Cardiac muscle cell (in vitro differentiated cells and primary cell): ENCODE measurements around the gene COL28A1. TPM values are rescaled to one million over a fixed set of nuclear protein-coding genes. Genes with fewer than 3 reads are reported as not detected.

Experiments
- DNase-seq, 2 donors: peaks; one replicate each; pipeline versions ENCODE4 v3.0.0 to v3.0.0-alpha.2; 2010 to 2017; ENCODE audit warnings: low read depth in 1 of 2, low spot score in 1 of 2
- H3K27ac ChIP-seq: fragments of 200-600 bp; sonication (generic); 2 replicates; pipeline ENCODE4 v1.5.1; 2016
- H3K27me3 ChIP-seq: fragments of 200-600 bp; sonication (generic); 2 replicates; pipeline ENCODE4 v1.6.0; 2016; ENCODE audit warnings: control low read depth
- H3K36me3 ChIP-seq: fragments of 200-600 bp; sonication (generic); 2 replicates; pipeline ENCODE4 v1.5.1; 2016; ENCODE audit warnings: control low read depth
- H3K4me1 ChIP-seq: fragments of 200-600 bp; sonication (generic); 2 replicates; pipeline ENCODE4 v1.8.1; 2017; ENCODE audit warnings: low read depth, mild to moderate bottlenecking, mixed run types
- H3K4me3 ChIP-seq: fragments of 200-600 bp; sonication (generic); 2 replicates; pipeline ENCODE4 v1.5.1; 2016; ENCODE audit warnings: mild to moderate bottlenecking
- H3K9me3 ChIP-seq: fragments of 200-600 bp; sonication (generic); 2 replicates; pipeline ENCODE4 v1.5.1; 2017; ENCODE audit warnings: low read depth, mild to moderate bottlenecking, control low read depth
- polyA plus RNA-seq: library from polyadenylated mRNA; unstranded; fragments of >200 nt; fragmentation: Nextera tagmentation; extraction: Ambion mirVana; gene quantifications from 2 replicates; pipeline ENCODE4 v1.2.1, GENCODE V29; 2016
- total RNA-seq: library from RNA; depleted of rRNA; stranded (reverse); fragments of >200 nt; gene quantifications from 2 replicates; pipeline ENCODE4 v1.2.3, GENCODE V29; 2016
- TF ChIP-seq, protein P1 (sequence below): IDR thresholded peaks from 2 replicates; pipeline ENCODE4 v1.5.1; 2012; ENCODE audit warnings: low read depth, mild to moderate bottlenecking, low read length

Gene COL28A1
- total and polyA plus RNA-seq, 2 experiments from 2014 or later = 0.65 to 0.83 TPM

DNA sequence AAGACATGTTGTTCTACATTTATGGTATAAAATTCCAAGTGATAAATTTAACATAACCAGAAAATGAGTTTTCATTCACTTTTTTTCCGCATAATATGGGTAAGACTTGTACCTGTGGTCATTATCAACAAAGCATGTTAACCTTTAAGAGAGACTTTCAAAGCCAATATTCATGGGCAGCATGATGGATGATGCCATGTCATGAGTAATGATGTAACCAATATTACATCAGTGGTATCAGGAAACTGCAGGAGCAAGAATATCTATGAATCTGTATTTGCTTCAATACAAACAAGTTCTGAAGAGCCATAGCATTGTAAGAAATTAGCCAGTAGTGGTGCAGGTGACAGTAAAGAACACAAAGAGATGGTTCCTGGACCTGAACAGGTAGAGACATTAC, 226.5 kb downstream of the COL28A1 start:
- no peak for DNase-seq
- H3K27me3 ChIP-seq = no peaks in the 10 kb centered on the region
- no peak overlapping the region for H3K4me3 ChIP-seq
- H3K27ac ChIP-seq = no peak overlapping the region
- no peaks in the 10 kb centered on the region for H3K4me1 ChIP-seq
- TF ChIP-seq, protein P1, sequence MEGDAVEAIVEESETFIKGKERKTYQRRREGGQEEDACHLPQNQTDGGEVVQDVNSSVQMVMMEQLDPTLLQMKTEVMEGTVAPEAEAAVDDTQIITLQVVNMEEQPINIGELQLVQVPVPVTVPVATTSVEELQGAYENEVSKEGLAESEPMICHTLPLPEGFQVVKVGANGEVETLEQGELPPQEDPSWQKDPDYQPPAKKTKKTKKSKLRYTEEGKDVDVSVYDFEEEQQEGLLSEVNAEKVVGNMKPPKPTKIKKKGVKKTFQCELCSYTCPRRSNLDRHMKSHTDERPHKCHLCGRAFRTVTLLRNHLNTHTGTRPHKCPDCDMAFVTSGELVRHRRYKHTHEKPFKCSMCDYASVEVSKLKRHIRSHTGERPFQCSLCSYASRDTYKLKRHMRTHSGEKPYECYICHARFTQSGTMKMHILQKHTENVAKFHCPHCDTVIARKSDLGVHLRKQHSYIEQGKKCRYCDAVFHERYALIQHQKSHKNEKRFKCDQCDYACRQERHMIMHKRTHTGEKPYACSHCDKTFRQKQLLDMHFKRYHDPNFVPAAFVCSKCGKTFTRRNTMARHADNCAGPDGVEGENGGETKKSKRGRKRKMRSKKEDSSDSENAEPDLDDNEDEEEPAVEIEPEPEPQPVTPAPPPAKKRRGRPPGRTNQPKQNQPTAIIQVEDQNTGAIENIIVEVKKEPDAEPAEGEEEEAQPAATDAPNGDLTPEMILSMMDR = no peak
- no peaks in the 10 kb centered on the region for H3K9me3 ChIP-seq
- H3K36me3 ChIP-seq = no peaks in the 10 kb centered on the region

Other genes with a start within 250 kb of the COL28A1 start
- 32.6 and 32.7 TPM in 2 replicates for gene MIOS, start 31.0 kb upstream of the COL28A1 start, total RNA-seq
- gene MIOS, start 31.0 kb upstream of the COL28A1 start, polyA plus RNA-seq = 18.1 and 27.1 TPM in 2 replicates
- gene UMAD1, start 104.9 kb upstream of the COL28A1 start, total RNA-seq = 8.2 and 8.3 TPM in 2 replicates
- gene UMAD1, start 104.9 kb upstream of the COL28A1 start, polyA plus RNA-seq = 12.9 and 18.2 TPM in 2 replicates
- 16.6 and 25.9 TPM in 2 replicates for gene RPA3, start 182.7 kb upstream of the COL28A1 start, total RNA-seq
- gene RPA3, start 182.7 kb upstream of the COL28A1 start, polyA plus RNA-seq = 75.8 and 87.3 TPM in 2 replicates